ENCODE data around the gene TCP11L2.

DNA sequence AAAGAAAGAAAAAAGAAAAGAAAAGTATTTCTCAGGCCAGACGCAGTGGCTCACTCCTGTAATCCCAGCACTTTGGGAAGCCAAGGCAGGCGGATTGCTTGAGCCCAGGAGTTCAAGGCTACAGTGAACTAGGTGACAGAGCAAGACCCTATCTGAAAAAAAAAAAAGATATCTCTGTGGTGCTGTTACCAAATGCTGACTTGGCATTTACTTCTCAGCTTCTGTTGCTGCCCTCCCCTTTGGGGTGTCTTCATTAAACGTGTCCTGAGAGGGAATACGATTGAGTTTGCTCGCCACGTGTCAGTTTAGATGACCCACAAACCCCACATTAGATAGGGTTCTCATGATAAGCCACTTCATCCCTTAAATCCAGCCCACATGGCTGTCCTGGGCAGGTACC lies 50.6 kb downstream of the TCP11L2 start:
- TF ChIP-seq CTCF (IDR thresholded peaks at IDR 0.05; ENCODE audit: control extremely low read depth in 1 of 3, insufficient read depth in 1 of 3, low read depth in 1 of 3, low read length in 3 of 3) (no peak), CHD1 (IDR thresholded peaks at IDR 0.05; ENCODE audit: low read depth, low read length) (no peak), RNF2 (IDR thresholded peaks at IDR 0.05; ENCODE audit: borderline replicate concordance, low read depth, low read length, missing control alignments, poor library complexity, severe bottlenecking) (no peak), POLR2A (IDR thresholded peaks at IDR 0.05; ENCODE audit: control extremely low read depth in 1 of 2, low read depth in 2 of 2, low read length in 2 of 2) (no peak), MAFK (IDR thresholded peaks at IDR 0.05; ENCODE audit: low read depth, low read length) (peak; percentile 77), YY1 (IDR thresholded peaks at IDR 0.05; ENCODE audit: low read depth, low read length) (no peak), NRF1 (IDR thresholded peaks at IDR 0.05; ENCODE audit: low read depth, low read length) (no peak), JUND (IDR thresholded peaks at IDR 0.05; ENCODE audit: low read length) (no peak), EZH2 (IDR thresholded peaks at IDR 0.05; ENCODE audit: low read depth, low read length, severe bottlenecking) (no peak), RXRA (IDR thresholded peaks at IDR 0.05; ENCODE audit: insufficient read depth, low read depth, low read length) (no peak)
